GM18511 (cell line): ENCODE data around the gene PIK3R1.

Experiments used
- ATAC-seq: cut with Tn5 transposase; IDR thresholded peaks from one replicate; pipeline ENCODE4 v1.9.1; 2021; ENCODE audit warnings: mild to moderate bottlenecking, moderate library complexity; ENCODE audit not compliant: unreplicated experiment

The PIK3R1 gene

GRCh38 chr5:68347536-68347935 is 132.0 kb downstream of the PIK3R1 start:
- ATAC-seq: no peak

DNA sequence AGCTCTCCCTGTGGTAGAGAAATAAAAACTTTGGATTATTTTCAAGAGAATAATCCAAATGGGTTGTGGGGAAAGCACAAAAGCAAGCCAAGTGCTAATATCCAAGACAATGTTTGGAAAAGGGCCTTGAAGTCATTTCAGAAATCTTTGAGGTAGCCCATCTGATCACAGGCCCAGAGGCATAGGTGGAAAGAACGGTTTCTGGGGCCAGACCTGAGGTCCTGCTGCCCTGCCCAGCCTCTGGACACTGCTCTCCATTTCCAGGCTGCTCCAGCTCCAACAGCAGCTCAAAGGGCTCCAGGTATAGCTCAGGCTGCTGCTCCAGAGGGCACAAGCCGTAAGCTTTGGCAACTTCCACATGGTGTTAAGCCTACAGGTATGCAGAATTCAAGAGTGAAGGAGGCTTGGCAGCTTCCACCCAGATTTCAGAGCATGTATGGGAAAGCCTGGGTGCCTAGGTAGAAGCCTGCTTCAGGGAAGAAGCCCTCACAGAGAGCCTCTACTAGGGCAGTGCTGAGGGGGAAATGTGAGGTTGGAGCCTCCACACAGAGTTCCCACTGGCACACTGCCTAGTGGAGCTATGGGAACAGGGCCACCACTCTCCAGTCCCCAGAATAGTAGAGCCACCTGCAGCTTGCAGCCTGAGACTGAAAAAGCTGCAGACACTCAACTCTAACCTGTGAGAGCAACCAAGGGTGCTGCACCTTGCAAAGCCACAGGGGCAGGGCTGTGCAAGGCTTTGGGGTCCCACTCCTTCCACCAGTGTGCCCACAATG is 133.1 kb downstream of the PIK3R1 start:
- no peak for ATAC-seq

GRCh38 chr5:68350176-68350575 is 134.6 kb downstream of the PIK3R1 start:
- no peak for ATAC-seq
